Astrocyte of the spinal cord (primary cell): ENCODE data around the gene SMAD3.

Experiments
- DNase-seq: peaks from one replicate; pipeline ENCODE4 v3.0.0; 2011; ENCODE audit warnings: low read depth, low spot score
- H3K4me3 ChIP-seq: 2 replicates; pipeline ENCODE4 v1.5.1; 2011; ENCODE audit warnings: low read depth, mild to moderate bottlenecking, low read length, moderate library complexity
- CTCF ChIP-seq: IDR thresholded peaks from 2 replicates; pipeline ENCODE4 v1.5.1; 2012; ENCODE audit warnings: low read depth, mild to moderate bottlenecking, low read length, inconsistent platforms
- in situ Hi-C: cut with HindIII; loops from 2 replicates; pipeline ENCODE4 v1.10.0; 2017; ENCODE audit warnings: low sequenced_read_pairs

SMAD3 gene

GRCh38 chr15:67157521-67158252, 92.3 kb downstream of the SMAD3 start:
- no peak for TF ChIP-seq CTCF
- H3K4me3 ChIP-seq: no peak overlapping the region
- no peak for DNase-seq
- in situ Hi-C loops: no loop called here

- DNase-seq: no peak
- H3K4me3 ChIP-seq: no peak overlapping the region
- in situ Hi-C loops: no loop called here
- no peak for TF ChIP-seq CTCF
Observed at GRCh38 chr15:67158367-67158766, 93.0 kb downstream of the SMAD3 start.

GRCh38 chr15:67161412-67161811, 96.0 kb downstream of the SMAD3 start:
- DNase-seq: no peak
- TF ChIP-seq CTCF: no peak
- in situ Hi-C loops: no loop called here
- H3K4me3 ChIP-seq: no peak overlapping the region

- no peak for TF ChIP-seq CTCF
- DNase-seq: no peak
- H3K4me3 ChIP-seq: no peak overlapping the region
- in situ Hi-C loops: no loop called here
Observed at GRCh38 chr15:67161881-67162280, 96.5 kb downstream of the SMAD3 start.

- in situ Hi-C loops: no loop called here
- H3K4me3 ChIP-seq: no peak overlapping the region
- TF ChIP-seq CTCF: no peak
- DNase-seq: no peak
Observed at GRCh38 chr15:67163180-67163579, 97.8 kb downstream of the SMAD3 start.

GRCh38 chr15:67164401-67164791, 99.0 kb downstream of the SMAD3 start:
- no peak for TF ChIP-seq CTCF
- H3K4me3 ChIP-seq: no peak overlapping the region
- in situ Hi-C loops: no loop called here
- peak; percentile 59 for DNase-seq
